ENCODE data around the gene KRT85. TPM values are rescaled to one million over a fixed set of nuclear protein-coding genes. Genes with fewer than 3 reads are reported as not detected.
"Not testable (repeated sequence)": the region's sequence is repeated elsewhere in the genome, so short reads cannot be mapped to it uniquely, and the experiment has no call there.

The KRT85 gene
- not detected in 2 replicates for total RNA-seq (2014; rRNA removed; shearing (Covaris generic); ENCODE audit: low replicate concordance)

DNA sequence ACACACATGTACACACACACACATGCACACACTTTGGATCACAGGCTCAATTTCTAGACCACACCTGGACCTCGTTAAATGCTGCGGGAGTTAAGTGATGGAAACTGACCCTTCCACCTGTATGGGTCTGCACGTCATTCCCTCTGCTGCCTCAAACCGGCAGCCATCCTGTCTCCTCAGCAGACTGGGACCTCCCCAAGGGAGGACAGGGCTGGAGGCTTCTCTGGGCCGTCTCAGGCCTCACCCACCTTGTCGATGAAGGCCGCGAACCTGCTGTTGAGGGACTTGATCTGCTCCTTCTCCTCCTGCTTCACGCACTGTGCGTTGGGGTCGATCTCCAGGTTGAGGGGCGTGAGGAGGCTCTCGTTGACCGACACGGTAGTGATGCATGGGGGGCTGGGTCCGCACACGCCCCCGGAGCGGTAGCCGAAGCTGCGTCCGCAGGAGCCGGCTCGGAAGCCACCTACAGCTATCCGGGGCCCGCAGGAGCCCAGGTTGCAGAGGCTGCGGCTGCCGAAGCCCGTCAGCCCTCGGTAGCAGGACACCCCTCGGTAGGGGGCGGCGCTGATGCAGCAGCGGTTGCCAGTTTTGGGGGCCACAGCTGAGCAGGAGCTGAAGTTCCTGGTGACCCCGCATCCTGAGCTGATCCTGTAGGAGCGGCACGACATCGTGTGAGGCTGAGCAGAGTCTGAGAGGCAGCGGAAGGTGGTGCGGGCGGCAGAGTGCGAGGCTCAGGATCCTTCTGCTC, at the start of gene KRT85:
KRT85 (minus strand) TSS at position 744 of the 748 bp plus-strand sequence; CDS start at position 668, 76 bp downstream.
- Histone ChIP-seq H4K20me1 (ENCODE audit: insufficient read depth, low read depth, low read length) (no peaks in the 10 kb centered on the region), H3K9me3 (ENCODE audit: low read length) (no peaks in the 10 kb centered on the region), H3K9ac (ENCODE audit: low read length) (no peak within 1 kb of the TSS), H3K4me1 (ENCODE audit: low read length) (no peaks in the 10 kb centered on the region), H3K27me3 (ENCODE audit: low read length) (no peaks in the 10 kb centered on the region), H3K36me3 (ENCODE audit: insufficient read depth, low read length) (no peaks in the 10 kb centered on the region), H3K9me2 (replicated peaks; ENCODE audit: insufficient read depth, low read length) (no peaks in the 10 kb centered on the region), H3K4me2 (ENCODE audit: low read depth, low read length, poor library complexity, severe bottlenecking) (no peak within 1 kb of the TSS), H3K79me2 (ENCODE audit: low read length) (no peaks in the 10 kb centered on the region), H2AFZ (ENCODE audit: low read length) (no peak within 1 kb of the TSS), H3K27ac (ENCODE audit: low read length) (no peak within 1 kb of the TSS), H3K4me3 (ENCODE audit: low read length) (no peak within 1 kb of the TSS)
- no peak for DNase-seq

DNA sequence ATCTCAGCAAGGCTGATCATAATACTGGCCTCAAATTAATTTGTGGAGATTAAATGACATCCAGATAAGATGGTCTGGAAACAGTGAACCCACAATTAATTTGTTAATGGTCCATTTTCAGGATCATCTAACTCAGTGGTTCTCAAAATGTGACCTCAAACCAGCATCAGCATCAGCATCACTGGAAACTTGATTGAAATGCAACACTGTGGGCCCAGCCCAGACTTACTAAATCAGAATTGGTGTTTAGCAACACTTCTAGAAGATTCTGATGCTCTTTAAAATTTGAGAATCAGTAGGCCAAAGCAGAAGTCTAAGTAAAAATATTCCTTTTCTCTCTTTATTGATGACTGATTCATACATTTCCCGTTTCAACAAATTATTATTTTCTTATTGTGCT, 49.5 kb upstream of the KRT85 start:
- Histone ChIP-seq H3K4me1 (ENCODE audit: low read length) (no peaks in the 10 kb centered on the region), H3K27ac (ENCODE audit: low read length) (no peak overlapping the region), H3K27me3 (ENCODE audit: low read length) (no peaks in the 10 kb centered on the region), H2AFZ (ENCODE audit: low read length) (no peak overlapping the region), H3K9me2 (replicated peaks; ENCODE audit: insufficient read depth, low read length) (no peaks in the 10 kb centered on the region), H3K9ac (ENCODE audit: low read length) (no peak overlapping the region), H4K20me1 (ENCODE audit: insufficient read depth, low read depth, low read length) (no peaks in the 10 kb centered on the region), H3K36me3 (ENCODE audit: insufficient read depth, low read length) (no peaks in the 10 kb centered on the region), H3K9me3 (ENCODE audit: low read length) (no peaks in the 10 kb centered on the region), H3K4me3 (ENCODE audit: low read length) (no peak overlapping the region), H3K4me2 (ENCODE audit: low read depth, low read length, poor library complexity, severe bottlenecking) (no peak overlapping the region), H3K79me2 (ENCODE audit: low read length) (no peaks in the 10 kb centered on the region)
- no peak for DNase-seq

DNA sequence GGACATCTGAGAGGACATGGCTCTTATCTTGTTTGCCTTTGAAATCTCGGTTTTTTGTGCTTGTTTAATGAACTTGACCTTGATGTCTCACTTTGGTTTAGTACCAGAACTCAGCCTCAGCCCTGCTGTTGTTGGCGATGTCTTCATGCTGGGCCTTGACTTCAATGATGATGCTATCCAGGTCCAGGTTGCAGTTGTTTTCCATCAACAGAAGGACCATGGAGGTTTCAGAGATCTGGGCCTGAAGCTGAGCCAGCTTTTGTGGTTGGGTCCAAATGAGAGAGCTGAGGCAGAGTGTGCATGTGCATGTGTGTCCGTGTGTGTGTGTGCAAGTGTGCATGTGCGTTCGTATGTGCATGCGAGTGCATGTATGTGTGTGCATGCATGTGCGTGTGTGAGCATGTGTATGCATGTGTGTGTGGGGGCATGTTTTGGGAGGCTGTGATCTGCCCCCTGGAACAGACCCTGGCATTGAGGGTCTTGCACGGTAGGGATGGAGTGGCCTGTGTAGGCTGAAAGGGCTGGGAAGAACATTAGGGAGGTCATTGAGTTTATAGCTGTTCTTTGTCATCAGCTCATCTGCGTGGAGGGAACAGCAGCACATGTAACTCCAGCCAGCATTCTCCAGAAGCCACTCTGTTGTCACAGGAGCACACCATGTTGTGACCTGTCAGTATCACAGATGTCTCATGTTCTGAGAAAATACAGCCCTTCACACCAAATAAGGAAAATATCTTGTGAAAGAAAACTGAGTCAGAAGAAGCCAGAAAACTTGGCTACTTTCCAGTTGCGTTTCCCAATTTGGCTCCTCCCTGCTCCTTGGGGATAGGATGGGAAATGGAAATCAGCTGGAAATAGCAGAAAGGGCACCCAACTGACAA, 48.8 kb upstream of the KRT85 start:
- Histone ChIP-seq H3K4me2 (ENCODE audit: low read depth, low read length, poor library complexity, severe bottlenecking) (no peak overlapping the region), H3K9me3 (ENCODE audit: low read length) (no peaks in the 10 kb centered on the region), H3K27me3 (ENCODE audit: low read length) (no peaks in the 10 kb centered on the region), H3K79me2 (ENCODE audit: low read length) (no peaks in the 10 kb centered on the region), H3K4me3 (ENCODE audit: low read length) (no peak overlapping the region), H3K4me1 (ENCODE audit: low read length) (no peaks in the 10 kb centered on the region), H3K36me3 (ENCODE audit: insufficient read depth, low read length) (no peaks in the 10 kb centered on the region), H3K27ac (ENCODE audit: low read length) (no peak overlapping the region), H4K20me1 (ENCODE audit: insufficient read depth, low read depth, low read length) (no peaks in the 10 kb centered on the region), H2AFZ (ENCODE audit: low read length) (no peak overlapping the region), H3K9ac (ENCODE audit: low read length) (no peak overlapping the region), H3K9me2 (replicated peaks; ENCODE audit: insufficient read depth, low read length) (no peaks in the 10 kb centered on the region)
- no peak for DNase-seq

DNA sequence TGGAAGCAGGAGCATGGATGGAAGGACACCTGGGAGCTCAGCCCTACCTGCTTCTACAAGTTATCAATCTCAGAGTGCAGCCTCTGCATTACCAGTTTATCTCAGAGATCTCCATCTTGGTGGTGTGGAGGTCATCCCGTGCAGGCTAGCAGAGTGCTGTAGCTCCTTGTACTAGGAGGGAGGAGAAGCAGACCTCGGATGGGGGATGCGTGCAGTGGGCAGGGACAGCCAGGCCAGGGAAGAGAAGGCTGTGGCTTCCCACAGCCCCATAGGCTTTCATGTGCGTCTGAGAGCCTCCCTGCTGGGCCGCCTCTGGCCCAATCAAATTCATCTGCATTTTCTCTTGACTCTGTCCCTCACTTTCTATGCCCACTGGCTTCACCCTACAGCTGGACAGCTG, 47.7 kb upstream of the KRT85 start:
- Histone ChIP-seq H3K27me3 (ENCODE audit: low read length) (no peaks in the 10 kb centered on the region), H3K27ac (ENCODE audit: low read length) (no peak overlapping the region), H3K9me2 (replicated peaks; ENCODE audit: insufficient read depth, low read length) (no peaks in the 10 kb centered on the region), H3K4me1 (ENCODE audit: low read length) (no peaks in the 10 kb centered on the region), H3K79me2 (ENCODE audit: low read length) (no peaks in the 10 kb centered on the region), H3K9ac (ENCODE audit: low read length) (no peak overlapping the region), H2AFZ (ENCODE audit: low read length) (no peak overlapping the region), H3K36me3 (ENCODE audit: insufficient read depth, low read length) (no peaks in the 10 kb centered on the region), H3K4me2 (ENCODE audit: low read depth, low read length, poor library complexity, severe bottlenecking) (no peak overlapping the region), H3K4me3 (ENCODE audit: low read length) (no peak overlapping the region), H3K9me3 (ENCODE audit: low read length) (no peaks in the 10 kb centered on the region), H4K20me1 (ENCODE audit: insufficient read depth, low read depth, low read length) (no peaks in the 10 kb centered on the region)
- DNase-seq: no peak

DNA sequence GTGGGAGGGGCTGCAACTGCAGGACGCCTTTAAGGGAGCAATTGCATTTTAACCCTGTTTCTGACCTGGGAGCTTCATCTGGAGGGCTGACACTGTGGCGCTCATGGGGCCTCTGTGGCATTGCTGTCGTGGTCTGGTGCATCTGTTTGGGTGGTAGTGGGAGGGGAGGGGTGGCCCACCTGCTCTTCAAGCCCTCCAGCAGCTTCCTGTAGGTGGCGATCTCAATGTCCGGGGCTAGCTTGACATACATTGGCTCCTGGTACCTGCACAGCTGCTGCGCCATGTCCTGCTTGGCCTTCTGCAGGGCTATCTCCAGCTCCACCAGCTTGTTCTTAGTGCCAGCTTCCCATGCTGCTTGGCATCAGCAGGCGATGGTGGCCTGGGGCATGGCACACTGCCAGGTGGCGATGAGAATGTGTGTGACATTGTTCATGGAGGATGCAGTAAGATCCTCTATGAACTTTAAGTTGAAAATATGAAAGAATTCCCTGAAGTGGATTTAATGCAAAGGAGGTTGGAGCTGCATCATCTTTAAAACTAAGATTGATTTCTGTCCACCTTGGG, 46.6 kb upstream of the KRT85 start:
- H3K79me2 ChIP-seq (ENCODE audit: low read length): no peaks in the 10 kb centered on the region
- no peaks in the 10 kb centered on the region for H3K9me2 ChIP-seq (replicated peaks; ENCODE audit: insufficient read depth, low read length)
- no peak overlapping the region for H3K4me3 ChIP-seq (ENCODE audit: low read length)
- no peaks in the 10 kb centered on the region for H3K36me3 ChIP-seq (ENCODE audit: insufficient read depth, low read length)
- no peak overlapping the region for H3K4me2 ChIP-seq (ENCODE audit: low read depth, low read length, poor library complexity, severe bottlenecking)
- no peak overlapping the region for H2AFZ ChIP-seq (ENCODE audit: low read length)
- H3K27me3 ChIP-seq (ENCODE audit: low read length): no peaks in the 10 kb centered on the region
- H3K27ac ChIP-seq (ENCODE audit: low read length): no peak overlapping the region
- DNase-seq: no peak
- no peaks in the 10 kb centered on the region for H3K4me1 ChIP-seq (ENCODE audit: low read length)
- H3K9me3 ChIP-seq (ENCODE audit: low read length): no peaks in the 10 kb centered on the region
- H4K20me1 ChIP-seq (ENCODE audit: insufficient read depth, low read depth, low read length): no peaks in the 10 kb centered on the region
- no peak overlapping the region for H3K9ac ChIP-seq (ENCODE audit: low read length)

DNA sequence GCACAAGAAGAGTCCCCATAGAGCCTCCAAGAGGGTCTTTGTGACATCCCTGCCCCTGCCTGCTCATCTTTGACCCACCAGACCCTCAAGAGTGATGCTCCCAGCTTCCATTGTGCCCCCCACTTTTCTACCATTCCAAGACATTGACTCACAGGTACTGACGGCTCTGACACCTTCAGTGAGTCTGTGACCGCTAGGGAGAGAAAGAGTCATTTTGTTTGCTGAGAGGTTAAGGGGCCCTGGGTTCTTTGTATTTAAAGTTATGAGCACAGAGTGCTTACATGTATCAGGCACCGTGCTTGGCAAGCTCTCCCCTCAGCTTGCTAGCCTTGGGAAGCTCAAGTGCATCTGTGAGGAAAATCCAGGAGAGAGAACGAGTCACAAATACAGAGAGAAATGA, 45.9 kb upstream of the KRT85 start:
- no peaks in the 10 kb centered on the region for H3K9me2 ChIP-seq (replicated peaks; ENCODE audit: insufficient read depth, low read length)
- no peak overlapping the region for H3K9ac ChIP-seq (ENCODE audit: low read length)
- H3K4me1 ChIP-seq (ENCODE audit: low read length): no peaks in the 10 kb centered on the region
- no peaks in the 10 kb centered on the region for H3K27me3 ChIP-seq (ENCODE audit: low read length)
- no peak overlapping the region for H3K4me2 ChIP-seq (ENCODE audit: low read depth, low read length, poor library complexity, severe bottlenecking)
- no peaks in the 10 kb centered on the region for H4K20me1 ChIP-seq (ENCODE audit: insufficient read depth, low read depth, low read length)
- no peaks in the 10 kb centered on the region for H3K79me2 ChIP-seq (ENCODE audit: low read length)
- no peaks in the 10 kb centered on the region for H3K9me3 ChIP-seq (ENCODE audit: low read length)
- H2AFZ ChIP-seq (ENCODE audit: low read length): no peak overlapping the region
- no peak overlapping the region for H3K27ac ChIP-seq (ENCODE audit: low read length)
- no peak overlapping the region for H3K4me3 ChIP-seq (ENCODE audit: low read length)
- no peak for DNase-seq
- no peaks in the 10 kb centered on the region for H3K36me3 ChIP-seq (ENCODE audit: insufficient read depth, low read length)

DNA sequence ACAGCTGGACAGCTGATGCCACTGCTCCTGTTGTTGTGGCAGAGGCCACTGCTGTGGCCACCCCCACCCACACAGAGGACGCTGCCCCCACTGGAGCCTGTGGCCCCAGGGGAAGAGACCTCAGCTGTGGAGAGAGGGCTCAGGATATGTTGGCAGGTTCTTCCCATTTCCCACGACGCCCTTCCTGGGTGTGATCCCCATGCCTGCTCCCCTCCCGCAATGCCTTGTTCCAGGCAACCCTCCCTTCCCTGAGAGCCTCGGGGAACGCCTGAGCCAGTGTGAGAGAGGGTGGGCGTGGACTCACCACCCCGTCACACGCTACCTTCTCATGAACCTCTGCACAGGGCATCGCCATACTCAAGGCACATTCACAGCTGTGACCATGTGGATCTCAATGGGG, 44.5 kb upstream of the KRT85 start:
- Histone ChIP-seq H3K9ac (ENCODE audit: low read length) (no peak overlapping the region), H3K79me2 (ENCODE audit: low read length) (no peaks in the 10 kb centered on the region), H3K27ac (ENCODE audit: low read length) (no peak overlapping the region), H3K9me3 (ENCODE audit: low read length) (no peaks in the 10 kb centered on the region), H3K4me1 (ENCODE audit: low read length) (no peaks in the 10 kb centered on the region), H3K36me3 (ENCODE audit: insufficient read depth, low read length) (no peaks in the 10 kb centered on the region), H3K4me2 (ENCODE audit: low read depth, low read length, poor library complexity, severe bottlenecking) (no peak overlapping the region), H4K20me1 (ENCODE audit: insufficient read depth, low read depth, low read length) (no peaks in the 10 kb centered on the region), H3K9me2 (replicated peaks; ENCODE audit: insufficient read depth, low read length) (no peaks in the 10 kb centered on the region), H3K27me3 (ENCODE audit: low read length) (no peaks in the 10 kb centered on the region), H2AFZ (ENCODE audit: low read length) (no peak overlapping the region), H3K4me3 (ENCODE audit: low read length) (no peak overlapping the region)
- DNase-seq: no peak

DNA sequence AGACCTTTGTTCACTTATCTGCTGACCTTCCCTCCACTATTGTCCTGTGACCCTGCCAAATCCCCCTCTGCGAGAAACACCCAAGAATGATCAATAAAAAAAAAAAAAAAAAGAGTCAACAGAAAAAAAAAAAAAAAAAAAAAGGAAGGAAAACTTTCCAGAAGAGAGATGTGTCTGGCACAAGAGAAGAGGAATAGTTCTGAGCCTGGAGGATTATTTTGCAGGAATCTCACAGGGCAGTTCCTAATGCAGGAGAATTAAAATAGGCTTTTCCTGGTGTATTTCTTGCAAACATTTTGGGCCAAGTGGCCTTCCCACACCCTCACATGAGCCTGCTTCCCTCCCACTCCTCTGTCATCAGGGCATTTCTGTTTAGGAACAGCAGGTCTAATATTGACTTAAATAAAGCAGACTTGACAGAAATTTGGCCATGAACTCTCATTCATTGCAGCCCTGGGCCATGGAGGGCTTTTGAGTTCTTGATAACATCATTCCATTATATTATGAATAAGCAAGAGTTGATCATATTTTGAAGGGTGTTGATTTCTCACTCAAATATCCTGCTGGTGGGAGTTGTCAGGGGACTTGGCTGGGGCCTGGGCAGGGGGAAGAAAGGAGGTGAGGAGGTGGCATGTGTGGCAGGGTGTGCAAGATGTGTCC, 43.4 kb upstream of the KRT85 start:
- H3K9ac ChIP-seq (ENCODE audit: low read length); H3K79me2 ChIP-seq (ENCODE audit: low read length); H3K36me3 ChIP-seq (ENCODE audit: insufficient read depth, low read length); DNase-seq; H3K4me3 ChIP-seq (ENCODE audit: low read length); H3K9me3 ChIP-seq (ENCODE audit: low read length); H2AFZ ChIP-seq (ENCODE audit: low read length); H4K20me1 ChIP-seq (ENCODE audit: insufficient read depth, low read depth, low read length); H3K9me2 ChIP-seq (replicated peaks; ENCODE audit: insufficient read depth, low read length); H3K4me2 ChIP-seq (ENCODE audit: low read depth, low read length, poor library complexity, severe bottlenecking); H3K27me3 ChIP-seq (ENCODE audit: low read length); H3K27ac ChIP-seq (ENCODE audit: low read length); H3K4me1 ChIP-seq (ENCODE audit: low read length): not testable (repeated sequence)

Data from Karpas-422 (cell line).